Fibroblast of mammary gland (primary cell): ENCODE data around the gene NHSL1.

Experiments used
- DNase-seq: peaks from one replicate; pipeline ENCODE4 v3.0.0-alpha.2; 2010; ENCODE audit warnings: low read depth
- H3K4me3 ChIP-seq: 2 replicates; pipeline ENCODE4 v1.5.1; 2011; ENCODE audit warnings: low read depth, mild to moderate bottlenecking, low read length, moderate library complexity; ENCODE audit not compliant: control insufficient read depth
- CTCF ChIP-seq: conservative IDR thresholded peaks from 2 replicates; pipeline ENCODE4 v1.5.1; 2011; ENCODE audit warnings: low read depth, low read length, inconsistent platforms; ENCODE audit not compliant: control insufficient read depth, insufficient read depth

NHSL1 gene

GRCh38 chr6:138401960-138402837, 97.1 kb downstream of the NHSL1 start:
- DNase-seq: no peak
- H3K4me3 ChIP-seq: no peak overlapping the region
- no peak for TF ChIP-seq CTCF

GRCh38 chr6:138400326-138400725, 99.0 kb downstream of the NHSL1 start:
- no peak for DNase-seq
- TF ChIP-seq CTCF: no peak

GRCh38 chr6:138397128-138398122, 101.9 kb downstream of the NHSL1 start:
- TF ChIP-seq CTCF: no peak
- no peak overlapping the region for H3K4me3 ChIP-seq
- peak; percentile 53 for DNase-seq

More at GRCh38 chr6:138400326-138400725, 99.0 kb downstream of the NHSL1 start:
- no peak overlapping the region for H3K4me3 ChIP-seq

- TF ChIP-seq CTCF: no peak
- DNase-seq: no peak
- H3K4me3 ChIP-seq: no peak overlapping the region
Measured at GRCh38 chr6:138396709-138397108, 102.6 kb downstream of the NHSL1 start.

- no peak overlapping the region for H3K4me3 ChIP-seq
- TF ChIP-seq CTCF: no peak
- DNase-seq: no peak
Measured at GRCh38 chr6:138393871-138394783, 105.2 kb downstream of the NHSL1 start.

GRCh38 chr6:138389551-138389950, 109.7 kb downstream of the NHSL1 start:
- no peak overlapping the region for H3K4me3 ChIP-seq
- DNase-seq: no peak
- no peak for TF ChIP-seq CTCF
